HG03097 (cell line): ENCODE data around the gene LTBP1.

ENCODE experiments used
- ATAC-seq: cut with Tn5 transposase; IDR thresholded peaks from one replicate; pipeline ENCODE4 v1.9.1; 2021; ENCODE audit not compliant: unreplicated experiment, low FRiP score

LTBP1 gene

GRCh38 chr2:33287507-33288005 is 340.8 kb downstream of the LTBP1 start:
- ATAC-seq: no peak

DNA sequence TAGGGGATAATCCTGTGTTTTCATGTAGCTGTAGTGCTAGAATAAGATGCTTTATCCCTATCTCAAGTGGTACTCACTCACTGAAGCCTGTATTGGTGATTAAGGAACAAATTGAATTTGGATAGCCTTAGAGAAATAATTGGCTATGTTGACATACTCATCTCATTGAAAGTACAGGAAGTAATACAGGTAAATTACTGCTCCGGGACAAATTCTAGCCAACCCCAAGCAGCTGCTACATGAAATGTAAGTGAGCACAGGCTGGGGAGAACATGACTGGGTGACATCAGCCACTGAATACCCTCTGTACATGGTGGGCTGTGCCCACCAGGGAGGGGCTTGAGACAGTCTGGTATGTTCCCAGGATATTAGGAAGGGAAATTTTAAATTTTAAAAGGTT is 341.3 kb downstream of the LTBP1 start:
- no peak for ATAC-seq

- ATAC-seq: no peak
These were observed 343.2 kb downstream of the LTBP1 start for GRCh38 chr2:33289961-33290360.

- ATAC-seq: no peak
These were observed 344.7 kb downstream of the LTBP1 start for GRCh38 chr2:33291278-33292013.

DNA sequence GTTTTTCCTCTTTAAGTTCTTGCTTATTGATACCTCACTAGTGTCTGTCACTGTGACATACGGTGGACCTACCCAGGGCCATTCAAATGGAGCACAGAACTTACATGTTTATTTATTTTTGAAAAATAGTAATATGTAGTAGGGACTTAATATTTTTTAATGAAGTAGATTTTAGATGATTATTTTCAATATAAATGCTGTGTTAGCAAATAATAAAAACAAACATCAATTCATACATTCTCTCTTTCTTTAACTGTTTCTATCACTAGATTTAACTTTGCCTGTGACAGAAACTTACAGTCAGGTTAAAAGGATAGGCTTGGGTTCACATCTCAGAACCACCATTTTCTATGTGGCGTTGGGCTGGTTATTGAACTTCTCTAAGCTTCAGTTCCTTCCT is 345.3 kb downstream of the LTBP1 start:
- no peak for ATAC-seq

DNA sequence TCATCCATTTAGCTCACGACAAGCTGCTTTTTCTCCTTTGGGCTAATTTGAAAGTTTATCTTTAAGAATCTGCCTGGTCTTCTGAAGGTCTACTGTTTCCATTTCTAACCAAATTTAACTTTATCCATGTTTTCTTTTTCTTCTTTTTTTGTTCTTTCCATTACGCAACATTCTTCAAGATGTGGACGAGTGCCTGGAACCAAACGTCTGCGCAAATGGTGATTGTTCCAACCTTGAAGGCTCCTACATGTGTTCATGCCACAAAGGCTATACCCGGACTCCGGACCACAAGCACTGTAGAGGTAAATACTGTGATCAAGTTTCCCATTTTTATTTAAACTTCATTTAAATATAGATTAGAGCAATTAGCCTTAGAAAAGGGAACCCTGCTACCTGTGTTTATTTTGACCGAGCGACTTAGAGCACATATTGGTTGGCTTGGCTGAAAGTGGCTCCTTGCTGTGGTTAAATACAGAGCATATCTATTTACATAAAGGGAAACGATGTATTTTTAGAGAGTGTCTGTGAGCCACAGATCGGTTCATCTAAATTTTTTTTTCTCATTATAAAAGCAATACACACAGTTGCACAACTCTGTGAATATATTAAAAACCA is 346.3 kb downstream of the LTBP1 start:
- no peak for ATAC-seq

- ATAC-seq: no peak
These were observed 351.5 kb downstream of the LTBP1 start for GRCh38 chr2:33298233-33298632.

- no peak for ATAC-seq
These were observed 354.6 kb downstream of the LTBP1 start for GRCh38 chr2:33301355-33301754.

GRCh38 chr2:33302348-33302747 is 355.6 kb downstream of the LTBP1 start:
- ATAC-seq: no peak

DNA sequence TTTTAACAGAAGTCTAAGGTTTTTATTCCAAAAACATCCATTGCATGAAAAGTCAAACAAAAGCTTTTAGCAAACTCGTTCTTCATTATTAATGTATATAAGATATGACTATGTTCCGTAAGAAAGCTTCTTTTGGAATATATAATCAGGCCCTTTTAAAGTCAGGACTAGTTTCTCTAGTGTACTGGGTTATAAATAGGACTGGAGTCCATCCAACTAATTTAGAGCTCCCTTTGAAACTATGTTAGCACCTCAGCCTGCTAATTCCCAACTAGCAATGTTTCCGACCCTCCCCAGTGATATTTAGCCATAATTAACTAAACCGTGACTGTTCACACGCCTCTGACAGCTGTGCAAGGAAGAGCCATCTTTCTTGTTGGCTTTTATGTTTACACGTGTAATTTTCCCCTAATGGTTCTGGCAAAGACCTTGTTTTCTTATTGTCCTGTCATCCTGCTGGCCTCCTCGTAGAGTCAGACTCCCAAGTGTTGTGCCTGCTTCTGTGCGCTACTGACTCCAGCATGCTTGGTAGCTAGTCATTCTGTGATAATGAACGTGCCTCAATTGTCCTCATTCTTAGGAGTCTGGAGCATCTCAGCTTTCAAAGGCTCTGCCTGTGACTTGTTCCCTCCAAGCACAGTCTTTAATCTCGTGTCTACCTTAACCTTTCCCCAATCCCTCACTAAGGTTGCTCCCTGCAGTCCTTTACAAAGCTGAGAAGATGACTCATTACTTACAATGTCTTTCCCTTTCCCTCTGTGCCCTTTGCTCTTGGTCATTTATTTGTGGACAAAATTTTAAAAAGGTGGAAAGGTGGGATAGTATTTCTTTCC is 357.5 kb downstream of the LTBP1 start:
- no peak for ATAC-seq

DNA sequence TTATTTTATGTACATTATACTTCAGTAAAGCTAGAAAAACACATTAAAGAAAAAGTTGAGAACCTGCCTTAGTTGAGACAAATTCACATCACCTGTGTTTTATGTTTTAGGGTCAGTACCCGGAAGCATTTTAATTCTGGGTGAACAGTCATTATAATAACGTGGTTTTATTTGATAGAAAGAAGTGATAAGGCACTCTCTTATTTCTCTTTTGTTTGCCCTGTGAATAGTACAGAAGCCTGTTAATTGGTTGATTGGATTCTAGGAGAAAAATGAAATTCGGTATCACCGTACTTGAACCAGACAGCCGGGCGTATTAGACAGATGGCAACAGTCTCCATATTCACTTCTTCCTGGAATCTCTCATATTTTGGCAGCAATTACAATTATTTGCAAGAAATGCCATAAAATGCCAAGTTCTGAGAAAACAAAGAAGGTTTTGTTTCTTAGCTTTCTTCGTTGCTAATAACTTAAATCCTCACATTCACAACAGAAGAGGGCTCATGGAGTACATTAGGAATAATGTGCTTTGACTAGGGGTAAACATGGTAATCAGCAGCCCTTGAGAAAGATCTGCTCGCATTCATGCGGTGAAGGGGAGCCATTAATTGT is 361.0 kb downstream of the LTBP1 start:
- ATAC-seq: no peak

DNA sequence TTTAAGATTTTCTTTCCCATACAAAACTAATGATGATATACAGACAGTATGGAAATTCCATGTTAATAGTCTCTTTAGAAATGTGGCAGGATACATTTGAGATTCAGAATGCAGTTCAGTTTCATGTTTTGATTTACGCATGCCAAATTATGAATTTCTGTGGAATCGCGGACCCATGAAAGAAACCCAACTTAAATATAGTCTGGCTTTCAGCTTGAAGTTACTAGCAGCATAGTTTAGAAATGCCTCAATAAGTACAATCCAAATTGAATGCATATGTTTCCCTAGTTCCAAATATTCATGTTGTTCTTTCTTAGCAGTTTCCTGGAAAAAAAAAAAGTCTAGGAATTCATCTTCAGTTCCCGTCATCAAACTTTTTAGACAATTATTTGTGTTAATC is 365.6 kb downstream of the LTBP1 start:
- no peak for ATAC-seq

DNA sequence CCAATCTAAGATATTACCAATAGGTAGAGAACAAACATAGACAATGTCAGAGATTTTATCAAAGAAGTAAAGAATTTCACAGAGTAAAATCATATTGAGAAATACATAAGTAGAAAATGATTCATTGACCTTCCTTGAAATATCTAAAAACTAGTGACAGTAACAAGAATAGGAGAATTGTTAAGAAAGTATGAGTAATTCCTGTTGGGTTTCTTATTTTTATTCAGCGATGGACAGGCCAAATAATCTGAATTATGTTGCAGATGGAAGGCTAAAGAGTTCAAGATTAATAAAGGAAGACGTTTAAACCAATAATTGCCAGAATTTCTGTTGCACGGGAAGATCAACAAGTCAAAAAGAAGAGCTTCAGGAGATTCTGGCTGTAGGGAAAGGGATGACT is 366.3 kb downstream of the LTBP1 start:
- ATAC-seq: no peak

- ATAC-seq: no peak
These were observed 367.8 kb downstream of the LTBP1 start for GRCh38 chr2:33314541-33314940.

GRCh38 chr2:33316328-33316727 is 369.6 kb downstream of the LTBP1 start:
- no peak for ATAC-seq

DNA sequence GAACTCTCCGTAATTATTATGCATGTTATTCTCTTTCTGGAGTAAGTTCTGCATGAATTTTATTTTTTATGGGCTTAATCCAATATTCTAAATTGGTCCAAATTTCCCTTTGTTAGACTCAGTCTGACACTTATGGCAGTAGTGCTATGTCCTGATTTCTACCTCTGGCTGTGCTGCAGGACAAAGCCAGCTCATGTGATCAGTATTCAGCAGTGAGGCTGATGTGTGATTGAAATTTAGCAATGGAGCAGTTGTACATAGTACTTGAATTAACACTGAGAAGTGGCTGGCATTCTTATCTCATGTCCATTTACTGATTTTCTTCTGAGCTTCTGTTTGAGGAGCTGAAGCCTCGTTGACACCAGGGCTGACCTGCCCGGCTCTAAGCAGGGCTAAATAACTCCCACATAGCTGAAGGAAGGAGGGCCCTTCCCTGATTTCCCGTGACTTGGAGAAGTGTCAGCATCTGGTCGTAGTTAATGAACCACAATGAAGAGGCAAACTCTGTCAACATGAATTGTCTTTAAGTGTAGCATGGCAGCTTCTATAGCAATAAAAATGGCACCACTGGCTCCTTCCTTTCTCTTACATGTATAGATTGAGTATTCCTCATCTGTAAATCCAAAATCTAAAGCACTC is 370.7 kb downstream of the LTBP1 start:
- no peak for ATAC-seq

DNA sequence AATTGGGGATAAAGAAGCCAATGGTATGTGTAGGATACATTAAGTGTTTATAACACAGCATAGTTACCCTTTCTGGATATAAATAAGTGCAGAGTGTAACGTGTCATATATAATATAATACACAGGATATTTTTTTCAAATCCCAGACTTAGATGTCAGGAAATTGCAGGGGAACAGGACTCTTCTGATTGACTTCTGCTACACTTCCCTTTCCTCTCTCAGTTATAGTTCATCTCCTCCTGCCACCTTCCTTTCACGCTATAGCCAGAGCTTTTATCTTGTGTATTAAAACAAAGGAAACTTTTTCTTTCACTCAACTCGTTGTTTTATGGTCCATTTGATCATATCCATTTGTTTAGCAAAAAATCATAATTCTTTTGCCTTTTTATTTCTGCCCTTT is 371.7 kb downstream of the LTBP1 start:
- no peak for ATAC-seq

GRCh38 chr2:33320573-33320972 is 373.8 kb downstream of the LTBP1 start:
- ATAC-seq: no peak

- peak; percentile 84 for ATAC-seq
These were observed 374.6 kb downstream of the LTBP1 start for GRCh38 chr2:33321236-33321771.

DNA sequence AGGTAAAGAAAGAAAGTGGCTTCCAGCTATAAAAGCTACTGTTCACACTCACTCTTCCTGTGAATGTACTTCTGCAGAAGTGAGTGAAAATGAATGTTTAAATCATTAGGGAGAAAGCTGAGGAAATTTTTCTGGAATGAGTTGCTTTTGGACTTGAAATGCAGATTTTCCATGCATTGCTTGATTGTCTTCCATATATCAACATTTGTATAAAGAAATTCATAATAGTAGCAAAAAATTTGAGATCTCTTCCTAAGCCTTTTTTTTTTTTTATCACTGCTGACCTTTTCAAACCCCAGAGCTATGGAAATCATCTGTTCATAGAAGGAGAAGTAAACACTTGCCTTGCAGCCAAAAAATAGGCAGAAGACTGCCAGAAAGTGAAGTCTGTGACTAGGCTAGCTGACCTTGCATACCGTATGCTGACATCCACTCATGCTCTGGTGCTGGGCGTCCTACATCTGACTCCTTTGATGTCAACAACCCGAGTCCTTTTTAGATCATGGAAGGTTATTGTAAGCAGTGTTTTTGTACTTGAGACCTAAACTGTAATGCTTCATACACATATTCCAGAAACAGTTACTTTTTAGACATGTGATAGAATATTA is 375.2 kb downstream of the LTBP1 start:
- no peak for ATAC-seq
